Sigmoid colon (tissue), 7 donors: Measurements from ENCODE around the gene LY6G6D. TPM values are rescaled to one million over a fixed set of nuclear protein-coding genes. Genes with fewer than 3 reads are reported as not detected.

Source experiments
- DNase-seq: peaks from one replicate; pipeline ENCODE4 v3.0.0-alpha.2; 2019
- H3K27ac ChIP-seq, 4 donors: fragments of 200-600 bp; sonication (generic); one replicate each; pipeline ENCODE4 v1.5.1; 2016 to 2019; ENCODE audit warnings: mild to moderate bottlenecking in 1 of 4
- H3K27me3 ChIP-seq, 3 donors: fragments of 200-600 bp; sonication (generic); one replicate each; pipeline ENCODE4 v1.5.1; 2019; ENCODE audit warnings: mild to moderate bottlenecking in 1 of 3
- H3K36me3 ChIP-seq, 4 donors: fragments of 200-600 bp; sonication (generic); one replicate each; pipeline ENCODE4 v1.5.1; 2016 to 2019
- H3K4me1 ChIP-seq, 4 donors: fragments of 200-600 bp; sonication (generic); one replicate each; pipeline ENCODE4 v1.5.1; 2017 to 2019
- H3K4me3 ChIP-seq, 4 donors: fragments of 200-600 bp; sonication (generic); one replicate each; pipeline ENCODE4 v1.5.1; 2017 to 2019; ENCODE audit warnings: mild to moderate bottlenecking in 2 of 4, moderate library complexity in 1 of 4
- H3K9me3 ChIP-seq, 4 donors: fragments of 200-600 bp in 3 of 4; sonication (generic) in 3 of 4; one replicate each; pipeline versions ENCODE4 v1.5.1 to v1.6.1; 2013 to 2019
- CTCF ChIP-seq, 4 experiments: fragments of 450-650 bp in 3 of 4; fragments of 200-600 bp in 1 of 4; IDR thresholded peaks; one replicate each; pipeline ENCODE4 v1.5.1; 2016 to 2019; ENCODE audit warnings: antibody characterized with exemption in 4 of 4, mild to moderate bottlenecking in 3 of 4, moderate library complexity in 2 of 4
- EP300 ChIP-seq, 4 donors: sonication (generic); formaldehyde crosslinking; IDR thresholded peaks; one replicate each; pipeline ENCODE4 v1.6.1; 2017; ENCODE audit warnings: antibody characterized with exemption in 4 of 4
- POLR2A ChIP-seq, 2 donors: fragments of 450-650 bp; IDR thresholded peaks; one replicate each; pipeline ENCODE4 v1.6.1; 2016; ENCODE audit warnings: antibody characterized with exemption in 2 of 2, mild to moderate bottlenecking in 2 of 2, moderate library complexity in 2 of 2
- POLR2AphosphoS5 ChIP-seq, 4 donors: sonication (generic); formaldehyde crosslinking; IDR thresholded peaks; one replicate each; pipeline ENCODE4 v1.6.1; 2017; ENCODE audit warnings: antibody characterized with exemption in 4 of 4
- WGBS, 2 donors: extraction: QIAGEN DNeasy Blood & Tissue Kit; methylation state at CpG; one replicate each; pipeline ENCODE4 v1.1.7; 2013; 5-methylcytosine and 5-hydroxymethylcytosine counted together
- intact Hi-C: fragments of 100-400 bp; cut with DNase I; formaldehyde crosslinking; loops from one replicate; pipeline ENCODE4 v1.15.1; 2023
- polyA plus RNA-seq, 3 donors: library from polyadenylated mRNA; stranded (reverse); fragments of 200-250 nt; gene quantifications; one replicate each; pipeline ENCODE4 v1.2.3, GENCODE V29; 2013
- total RNA-seq, 4 donors: library from RNA; depleted of rRNA; stranded (reverse); fragments of >200 nt; gene quantifications; one replicate each; pipeline ENCODE4 v1.1.0, GENCODE V29; 2016
- donor health status: healthy with polysubstance abuse.
- donor health status: Bipolar disorder and iron deficiency.
- donor health status: healthy.

The LY6G6D gene
- total and polyA plus RNA-seq, 7 donors = 0.31 to 21.2 (median 6.4) TPM; not detected in 2

GRCh38 chr6:31752739-31753319 lies 37.7 kb downstream of the LY6G6D start:
- Histone ChIP-seq H3K27me3 (no peaks in the 10 kb centered on the region), H3K36me3 (no peaks in the 10 kb centered on the region), H3K9me3 (no peaks in the 10 kb centered on the region), H3K4me1 (peaks cover 0 to under 1% (median 0%) of the 10 kb centered on the region in 4 donors), H3K27ac (no peak overlapping the region), H3K4me3 (no peak overlapping the region)
- WGBS, 2 donors = 77% methylated on average over 8 of the region's 8 CpGs
- DNase-seq = no peak
- intact Hi-C loops = no loop called here
- TF ChIP-seq POLR2AphosphoS5 (IDR thresholded peaks at IDR 0.05) = no peak
- TF ChIP-seq CTCF (IDR thresholded peaks at IDR 0.05) = no peak
- TF ChIP-seq EP300 (IDR thresholded peaks at IDR 0.05) = no peak
- no peak for TF ChIP-seq POLR2A (IDR thresholded peaks at IDR 0.05)

GRCh38 chr6:31758281-31758680 lies 43.1 kb downstream of the LY6G6D start:
- 97 to 98% methylated on average over 2 of the region's 2 CpGs for WGBS, 2 donors
- no peaks in the 10 kb centered on the region for H3K36me3 ChIP-seq
- no peaks in the 10 kb centered on the region for H3K27me3 ChIP-seq
- H3K27ac ChIP-seq = no peak overlapping the region
- H3K4me1 ChIP-seq = no peaks in the 10 kb centered on the region
- H3K9me3 ChIP-seq = no peaks in the 10 kb centered on the region
- intact Hi-C loops = no loop called here
- no peak overlapping the region for H3K4me3 ChIP-seq
- TF ChIP-seq EP300 (IDR thresholded peaks at IDR 0.05) (no peak), CTCF (IDR thresholded peaks at IDR 0.05) (no peak), POLR2AphosphoS5 (IDR thresholded peaks at IDR 0.05) (no peak), POLR2A (IDR thresholded peaks at IDR 0.05) (no peak)
- DNase-seq = no peak

- no peak overlapping the region for H3K4me3 ChIP-seq
- 80 to 89% methylated on average over 5 of the region's 5 CpGs for WGBS, 2 donors
- no peaks in the 10 kb centered on the region for H3K9me3 ChIP-seq
- no peaks in the 10 kb centered on the region for H3K36me3 ChIP-seq
- peaks cover 0 to under 1% (median 0%) of the 10 kb centered on the region in 4 donors for H3K4me1 ChIP-seq
- H3K27ac ChIP-seq = no peak overlapping the region
- TF ChIP-seq CTCF (IDR thresholded peaks at IDR 0.05) = no peak
- intact Hi-C loops = no loop called here
- DNase-seq = no peak
- H3K27me3 ChIP-seq = peaks cover 0 to 5% (median 1%) of the 10 kb centered on the region in 3 donors
Observed at GRCh38 chr6:31760790-31761189, 45.6 kb downstream of the LY6G6D start.

GRCh38 chr6:31761343-31761742 lies 46.2 kb downstream of the LY6G6D start:
- H3K4me1 ChIP-seq = peaks cover 0 to 6% (median 5%) of the 10 kb centered on the region in 4 donors
- H3K27me3 ChIP-seq = peaks cover 0 to 10% (median 3%) of the 10 kb centered on the region in 3 donors
- WGBS, 2 donors = 96 to 97% methylated on average over 8 of the region's 8 CpGs
- H3K4me3 ChIP-seq = no peak overlapping the region
- DNase-seq = no peak
- no peaks in the 10 kb centered on the region for H3K36me3 ChIP-seq
- H3K9me3 ChIP-seq = no peaks in the 10 kb centered on the region
- TF ChIP-seq POLR2AphosphoS5 (IDR thresholded peaks at IDR 0.05) = no peak
- no peak for TF ChIP-seq CTCF (IDR thresholded peaks at IDR 0.05)
- TF ChIP-seq EP300 (IDR thresholded peaks at IDR 0.05) = no peak
- no peak for TF ChIP-seq POLR2A (IDR thresholded peaks at IDR 0.05)
- H3K27ac ChIP-seq = no peak overlapping the region
- intact Hi-C loops = no loop called here

GRCh38 chr6:31762356-31762755 lies 47.2 kb downstream of the LY6G6D start, which contains the start of gene SAPCD1:
Gene SAPCD1, plus strand, starts transcription at chr6:31762656. Its CDS starts 399 bp downstream, at chr6:31763055.
- intact Hi-C loops = no loop called here
- Histone ChIP-seq H3K4me1 (peaks cover 0 to 10% (median 7%) of the 10 kb centered on the region in 4 donors), H3K36me3 (no peaks in the 10 kb centered on the region), H3K27me3 (peaks cover 0 to 14% (median 3%) of the 10 kb centered on the region in 3 donors), H3K27ac (no peak within 1 kb of the TSS), H3K9me3 (no peaks in the 10 kb centered on the region), H3K4me3 (no peak within 1 kb of the TSS)
- 81 to 87% methylated on average over 4 of the region's 4 CpGs for WGBS, 2 donors
- TF ChIP-seq CTCF (IDR thresholded peaks at IDR 0.05) = no peak
- no peak for TF ChIP-seq EP300 (IDR thresholded peaks at IDR 0.05)
- TF ChIP-seq POLR2A (IDR thresholded peaks at IDR 0.05) = no peak
- no peak for TF ChIP-seq POLR2AphosphoS5 (IDR thresholded peaks at IDR 0.05)
- no peak for DNase-seq
